ENCODE measurements around the gene TIMM23. TPM values are rescaled to one million over a fixed set of nuclear protein-coding genes. Genes with fewer than 3 reads are reported as not detected.

TIMM23 gene
- total and polyA plus RNA-seq, 2 of the 4 experiments (the other 2 are of a cell fraction): 82.4 to 86.2 TPM

- no TSS peak for BruUV-seq (replicated peaks)
- H2AFZ ChIP-seq (replicated peaks; ENCODE audit: low read length, poor library complexity): peak overlapping the region; percentile 90
- H3K27me3 ChIP-seq (ENCODE audit: control insufficient read depth, insufficient read depth, low read length): no peaks in the 10 kb centered on the region
- peak overlapping the region in 1 of 2 experiments; percentile 70; a peak in 1 of 4 replicates for H4K8ac ChIP-seq (ENCODE audit: low read depth in 2 of 2, low read length in 2 of 2)
- H4K20me1 ChIP-seq (ENCODE audit: insufficient read depth, low read length): peaks cover 84% of the 10 kb centered on the region
- CTCF ChIA-PET: no interaction called here
- H3K9me1 ChIP-seq (ENCODE audit: insufficient read depth, low read length): peaks cover 17% of the 10 kb centered on the region
- H4K91ac ChIP-seq (ENCODE audit: insufficient read depth, low read depth, low read length): peak overlapping the region; percentile 67; the same call in 1 of the 2 replicates
- no peaks in the 10 kb centered on the region for H3K36me3 ChIP-seq (ENCODE audit: control insufficient read depth, insufficient read depth, low read length)
- peak overlapping the region; percentile 59; the same call in 1 of the 2 replicates for H3K4ac ChIP-seq (ENCODE audit: low read depth, low read length)
- peak overlapping the region; percentile 42; the same call in 1 of the 2 replicates for H3K18ac ChIP-seq (ENCODE audit: low read depth, low read length)
- no peak overlapping the region for H2BK20ac ChIP-seq (ENCODE audit: low read depth, low read length)
- WGBS, 2 experiments (ENCODE audit: extremely low coverage in 2 of 2, insufficient read length in 1 of 2): 1% methylated on average over 30 of the region's 49 CpGs; no CpG with 5 or more reads in 1 of the 2 experiments
- DNase-seq (peak; percentile 93), ATAC-seq (ENCODE audit: low read depth) (peak; percentile 96)
- 0 out of 2 replicates have a peak overlapping the region, but pooled peaks have one; percentile 1 for H3K56ac ChIP-seq (ENCODE audit: extremely low read depth, insufficient read depth, low read length)
- H3K4me3 ChIP-seq (ENCODE audit: insufficient read depth, low read depth, low read length): peak overlapping the region; percentile 82
- H3K27ac ChIP-seq (ENCODE audit: insufficient read depth, low read length): peak overlapping the region; percentile 84
- H2BK120ac ChIP-seq (ENCODE audit: low read depth, low read length): no peak overlapping the region
- peak overlapping the region; percentile 77 for H3K4me2 ChIP-seq (ENCODE audit: low read depth, low read length)
- peak overlapping the region; percentile 87 for H2BK5ac ChIP-seq (ENCODE audit: low read depth, low read length, poor library complexity, severe bottlenecking)
- H2AK5ac ChIP-seq (ENCODE audit: low read depth, low read length): peak overlapping the region; percentile 8; the same call in 1 of the 2 replicates
- intact Hi-C loops (cut with micrococcal nuclease): loop anchor here (10.0 kb wide), 1 partner anchor 558 kb away; no protein-coding TSS in a partner anchor
- in situ Hi-C loops (cut with MboI; ENCODE audit: low sequenced_read_pairs): loop anchor here (25.0 kb wide), 1 partner anchor 1036 kb away; the partner anchor contains the start of gene DEPP1
- no peaks in the 10 kb centered on the region for H3K9me3 ChIP-seq (ENCODE audit: control insufficient read depth, insufficient read depth, low read length)
- H3K23ac ChIP-seq (ENCODE audit: low read depth, low read length): peak overlapping the region; percentile 68; the same call in 1 of the 2 replicates
- H2AK9ac ChIP-seq (replicated peaks; ENCODE audit: low read depth, low read length, poor library complexity): peak overlapping the region; percentile 55
- peak overlapping the region; percentile 28; the same call in 1 of the 2 replicates for H3K9ac ChIP-seq (ENCODE audit: low read depth, low read length)
- H3K4me1 ChIP-seq (ENCODE audit: control insufficient read depth, insufficient read depth, low read length): peaks cover 33% of the 10 kb centered on the region
- H2BK15ac ChIP-seq (ENCODE audit: low read depth, low read length): no peak overlapping the region
- peak overlapping the region; percentile 30; the same call in 1 of the 2 replicates for H3K14ac ChIP-seq (replicated peaks; ENCODE audit: low read depth, low read length)
- POLR2A ChIA-PET (ENCODE audit: unreplicated experiment): interaction anchor here (0.5 to 0.6 kb wide), 2 partner anchors 31 to 52 kb away, joined by 4 to 5 read pairs; no protein-coding TSS in a partner anchor
- dilution Hi-C loops (cut with HindIII; ENCODE audit: low sequenced_read_pairs, unreplicated experiment): no loop called here
- H4K5ac ChIP-seq (ENCODE audit: low read depth, low read length): no peak overlapping the region
- H3K79me1 ChIP-seq (ENCODE audit: low read depth in 1 of 2, low read length in 2 of 2): peaks cover 5 to 56% of the 10 kb centered on the region in 2 experiments; a peak in 3 of 4 replicates
- peak; percentile 35; the same call in 1 of the 2 replicates for TF ChIP-seq CTCF (conservative IDR thresholded peaks at IDR 0.05; ENCODE audit: low read depth, low read length)
- 0 out of 2 replicates have a peak, but pooled peaks have one; percentile 32 for TF ChIP-seq USF2 (IDR thresholded peaks at IDR 0.05; ENCODE audit: low read depth, low read length)
- TF ChIP-seq FOS (IDR thresholded peaks at IDR 0.05; ENCODE audit: low read depth, low read length): peak; percentile 86
- no peak for TF ChIP-seq CHD1 (IDR thresholded peaks at IDR 0.05; ENCODE audit: low read depth, low read length)
- TF ChIP-seq POLR2A (IDR thresholded peaks at IDR 0.05; ENCODE audit: low read depth, low read length): peak; percentile 68
- TF ChIP-seq RAD21 (IDR thresholded peaks at IDR 0.05; ENCODE audit: low read length): peak; percentile 42
- peak; percentile 99 for TF ChIP-seq MAZ (IDR thresholded peaks at IDR 0.05; ENCODE audit: borderline replicate concordance, low read depth, low read length)
- no peak; the same call in 1 of the 2 replicates for TF ChIP-seq SMC3 (IDR thresholded peaks at IDR 0.05; ENCODE audit: low read depth, low read length)
- TF ChIP-seq RCOR1 (IDR thresholded peaks at IDR 0.05; ENCODE audit: insufficient replicate concordance, low read length): no peak
- no peak for TF ChIP-seq MAFK (IDR thresholded peaks at IDR 0.05; ENCODE audit: low read depth, low read length)
- peak; percentile 19; the same call in 1 of the 2 replicates for TF ChIP-seq MXI1 (IDR thresholded peaks at IDR 0.05; ENCODE audit: borderline replicate concordance, low read depth, low read length)
- TF ChIP-seq BHLHE40 (IDR thresholded peaks at IDR 0.05; ENCODE audit: low read depth, low read length): 0 out of 2 replicates have a peak, but pooled peaks have one; percentile 27
- 0 out of 2 replicates have a peak, but pooled peaks have one; percentile 9 for TF ChIP-seq NFE2L2 (IDR thresholded peaks at IDR 0.05; ENCODE audit: low read depth, low read length)
- TF ChIP-seq RFX5 (IDR thresholded peaks at IDR 0.05; ENCODE audit: low read depth, low read length): no peak
These were observed 50.9 kb downstream of the TIMM23 start for GRCh38 chr10:46022978-46023702.
